H9 (cell line): Measurements from ENCODE around the gene SSUH2. TPM values are rescaled to one million over a fixed set of nuclear protein-coding genes. Genes with fewer than 3 reads are reported as not detected.
"Not testable (repeated sequence)": the region's sequence is repeated elsewhere in the genome, so short reads cannot be mapped to it uniquely, and the experiment has no call there.

Source experiments
- DNase-seq: peaks from one replicate; pipeline ENCODE4 v3.0.0-alpha.2; 2017
- H2AFZ ChIP-seq: one replicate; pipeline ENCODE4 v1.6.1; 2013; ENCODE audit warnings: mild to moderate bottlenecking, low read length, control low read depth, moderate library complexity
- H2AK5ac ChIP-seq: 2 replicates; pipeline ENCODE4 v1.6.1; 2013; ENCODE audit warnings: low read length, control low read depth, mixed read lengths; ENCODE audit not compliant: insufficient read length
- H2BK120ac ChIP-seq: one replicate; pipeline ENCODE4 v1.6.1; 2013; ENCODE audit warnings: low read depth, mild to moderate bottlenecking, low read length, control low read depth, inconsistent platforms; ENCODE audit not compliant: poor library complexity, severe bottlenecking
- H2BK12ac ChIP-seq: 2 replicates; pipeline ENCODE4 v1.6.1; 2013; ENCODE audit warnings: low read length, control low read depth, mixed read lengths, low read depth; ENCODE audit not compliant: insufficient read length
- H2BK15ac ChIP-seq: 2 replicates; pipeline ENCODE4 v1.6.1; 2013; ENCODE audit warnings: low read depth, low read length, control low read depth
- H2BK20ac ChIP-seq: one replicate; pipeline ENCODE4 v1.6.1; 2013; ENCODE audit warnings: low read depth, mild to moderate bottlenecking, low read length, control low read depth, inconsistent platforms; ENCODE audit not compliant: poor library complexity, severe bottlenecking
- H2BK5ac ChIP-seq: 2 replicates; pipeline ENCODE4 v1.6.1; 2013; ENCODE audit warnings: low read length, control low read depth, mixed read lengths; ENCODE audit not compliant: insufficient read length
- H3K14ac ChIP-seq: 2 replicates; pipeline ENCODE4 v1.6.1; 2013; ENCODE audit warnings: low read length, control low read depth; ENCODE audit not compliant: insufficient read depth
- H3K18ac ChIP-seq: 2 replicates; pipeline ENCODE4 v1.6.1; 2013; ENCODE audit warnings: low read depth, mild to moderate bottlenecking, mixed read lengths, low read length, control low read depth; ENCODE audit not compliant: insufficient read length
- H3K23ac ChIP-seq: 2 replicates; pipeline ENCODE4 v1.6.1; 2013; ENCODE audit warnings: low read length, control low read depth, mixed read lengths, low read depth; ENCODE audit not compliant: insufficient read length
- H3K23me2 ChIP-seq: 2 replicates; pipeline ENCODE4 v1.6.1; 2013; ENCODE audit warnings: low read depth, mild to moderate bottlenecking, mixed read lengths, low read length, control low read depth; ENCODE audit not compliant: insufficient read length, poor library complexity, severe bottlenecking
- H3K27ac ChIP-seq: 2 replicates; pipeline ENCODE4 v1.5.1; 2013; ENCODE audit warnings: low read length, control low read depth, mixed read lengths, low read depth; ENCODE audit not compliant: insufficient read length
- H3K27me3 ChIP-seq: 2 replicates; pipeline ENCODE4 v1.6.1; 2013; ENCODE audit warnings: low read length, control low read depth, inconsistent platforms; ENCODE audit not compliant: insufficient read depth
- H3K4ac ChIP-seq: 2 replicates; pipeline ENCODE4 v1.6.1; 2013; ENCODE audit warnings: low read depth, mild to moderate bottlenecking, control low read depth, inconsistent platforms, low read length, moderate library complexity
- H3K4me1 ChIP-seq: 2 replicates; pipeline ENCODE4 v1.6.1; 2013; ENCODE audit warnings: low read length, control low read depth, inconsistent platforms; ENCODE audit not compliant: insufficient read depth
- H3K4me2 ChIP-seq: 2 replicates; pipeline ENCODE4 v1.6.1; 2013; ENCODE audit warnings: low read length, control low read depth, mixed read lengths; ENCODE audit not compliant: insufficient read length, insufficient read depth
- H3K56ac ChIP-seq: 2 replicates; pipeline ENCODE4 v1.6.1; 2013; ENCODE audit warnings: low read depth, mild to moderate bottlenecking, mixed read lengths, low read length, control low read depth; ENCODE audit not compliant: insufficient read length
- H3K79me1 ChIP-seq: 2 replicates; pipeline ENCODE4 v1.6.1; 2013; ENCODE audit warnings: low read depth, mild to moderate bottlenecking, moderate library complexity, low read length, control low read depth, inconsistent platforms; ENCODE audit not compliant: insufficient read depth, poor library complexity, severe bottlenecking
- H3K79me2 ChIP-seq: 2 replicates; pipeline ENCODE4 v1.6.1; 2013; ENCODE audit warnings: low read length, control low read depth, inconsistent platforms; ENCODE audit not compliant: insufficient read depth
- H3K9ac ChIP-seq: 2 replicates; pipeline ENCODE4 v1.6.1; 2013; ENCODE audit warnings: low read length, control low read depth, mixed read lengths; ENCODE audit not compliant: insufficient read length; ENCODE audit errors: extremely low read depth
- H3K9me3 ChIP-seq: one replicate; pipeline ENCODE4 v1.6.1; 2013; ENCODE audit warnings: low read depth, low read length, inconsistent platforms; ENCODE audit not compliant: control insufficient read depth
- H3T11ph ChIP-seq: one replicate; pipeline ENCODE4 v1.6.1; 2013; ENCODE audit warnings: mild to moderate bottlenecking, low read length, control low read depth, inconsistent platforms
- H4K20me1 ChIP-seq: one replicate; pipeline ENCODE4 v1.6.1; 2013; ENCODE audit not compliant: control insufficient read depth, insufficient read length, insufficient read depth
- H4K5ac ChIP-seq: 2 replicates; pipeline ENCODE4 v1.6.1; 2013; ENCODE audit warnings: low read depth, mild to moderate bottlenecking, mixed read lengths, low read length, control low read depth; ENCODE audit not compliant: insufficient read length
- H4K8ac ChIP-seq: replicated peaks from 2 replicates; pipeline ENCODE4 v1.6.1; 2013; ENCODE audit warnings: low read length, control low read depth, mixed read lengths, low read depth; ENCODE audit not compliant: insufficient read length
- H4K91ac ChIP-seq: 2 replicates; pipeline ENCODE4 v1.6.1; 2013; ENCODE audit warnings: low read depth, mild to moderate bottlenecking, moderate library complexity, mixed read lengths, low read length, control low read depth; ENCODE audit not compliant: insufficient read length
- H3K27ac Mint-ChIP-seq, 3 experiments: 2 replicates in 2 of 3; 3 replicates in 1 of 3; pipeline ENCODE4 v1.8.0; 2020 to 2021; ENCODE audit warnings: mixed read lengths in 3 of 3, mild to moderate bottlenecking in 1 of 3, moderate library complexity in 1 of 3
- H3K27me3 Mint-ChIP-seq: 2 replicates; pipeline ENCODE4 v1.8.0; 2021; ENCODE audit warnings: low read depth, mild to moderate bottlenecking, moderate library complexity, mixed read lengths
- H3K36me3 Mint-ChIP-seq, 3 experiments: 2 replicates in 2 of 3; 3 replicates in 1 of 3; pipeline ENCODE4 v1.8.0; 2020 to 2021; ENCODE audit warnings: low read depth in 3 of 3, mixed read lengths in 3 of 3; ENCODE audit not compliant: insufficient read depth in 1 of 3
- H3K4me1 Mint-ChIP-seq, 2 experiments: 2 replicates each; pipeline ENCODE4 v1.8.0; 2020; ENCODE audit warnings: mixed read lengths in 2 of 2
- H3K4me3 Mint-ChIP-seq, 2 experiments: 2 replicates in 1 of 2; 3 replicates in 1 of 2; pipeline ENCODE4 v1.8.0; 2020 to 2021; ENCODE audit warnings: mild to moderate bottlenecking in 2 of 2, mixed read lengths in 2 of 2, moderate library complexity in 1 of 2
- H3K9me3 Mint-ChIP-seq, 2 experiments: 2 replicates in 1 of 2; 3 replicates in 1 of 2; pipeline ENCODE4 v1.8.0; 2020; ENCODE audit warnings: mild to moderate bottlenecking in 2 of 2, mixed read lengths in 2 of 2, moderate library complexity in 1 of 2
- WGBS: extraction: QIAGEN DNeasy Blood & Tissue Kit; methylation state at CpG from one replicate; pipeline ENCODE4 v1.1.7; 2013; ENCODE audit warnings: missing lambda C conversion rate, low lambda C conversion rate, mixed read lengths; ENCODE audit not compliant: insufficient read length; ENCODE audit errors: extremely low coverage; 5-methylcytosine and 5-hydroxymethylcytosine counted together
- total RNA-seq: library from RNA; stranded (reverse); gene quantifications from 2 replicates; pipeline ENCODE4 v1.2.1, GENCODE V29; 2021

The SSUH2 gene
- total RNA-seq, 1 experiment from 2014 or later: 0.61 TPM

DNA sequence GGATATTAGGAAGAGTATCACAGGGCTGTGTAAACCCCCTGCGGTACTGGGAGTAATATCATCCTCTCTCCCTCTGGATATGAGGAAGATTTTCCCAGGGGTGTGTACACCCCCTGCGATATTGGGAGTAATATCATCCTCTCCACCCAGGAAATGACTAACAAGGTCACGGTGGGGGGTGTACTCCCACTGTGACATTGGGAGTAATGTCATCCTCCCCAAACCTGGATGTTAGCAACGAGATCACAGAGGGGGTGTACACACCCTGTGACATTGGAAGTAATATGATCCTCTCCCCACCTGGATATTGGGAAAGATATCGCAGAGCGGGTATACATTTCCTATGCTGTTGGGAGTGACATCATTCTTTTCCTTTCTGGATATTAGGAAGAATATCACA lies 40.4 kb upstream of the SSUH2 start:
- H3K79me2 ChIP-seq, H3K9me3 ChIP-seq, H3K9me3 Mint-ChIP-seq, H3K9ac ChIP-seq, H3K79me1 ChIP-seq, H3K14ac ChIP-seq, H3K36me3 Mint-ChIP-seq, H3K18ac ChIP-seq, H4K8ac ChIP-seq, H3K23me2 ChIP-seq, H3K27ac ChIP-seq, H4K5ac ChIP-seq, H3T11ph ChIP-seq, H2AFZ ChIP-seq, H3K23ac ChIP-seq, DNase-seq, H2AK5ac ChIP-seq, H2BK20ac ChIP-seq, H3K4me2 ChIP-seq, H4K91ac ChIP-seq, H3K27ac Mint-ChIP-seq, H2BK5ac ChIP-seq, H2BK12ac ChIP-seq, H4K20me1 ChIP-seq, H3K4ac ChIP-seq, H3K27me3 ChIP-seq, H3K4me3 Mint-ChIP-seq, H3K56ac ChIP-seq, H2BK120ac ChIP-seq, H3K4me1 ChIP-seq, H2BK15ac ChIP-seq: not testable (repeated sequence)
- Mint-ChIP-seq H3K27me3 (peaks cover 43% of the 10 kb centered on the region), H3K4me1 (peaks cover 12 to 22% of the 10 kb centered on the region in 2 experiments)
- no CpG with 5 or more reads among the region's 6 CpGs for WGBS
